Endothelial cell of umbilical vein (primary cell): ENCODE data around the gene PSPC1. TPM values are rescaled to one million over a fixed set of nuclear protein-coding genes. Genes with fewer than 3 reads are reported as not detected.

Experiments
- BruUV-seq: library from RNA; stranded (reverse); fragments of 400-500 nt; replicated peaks from 2 replicates; lab custom pipeline; 2021; lab: Mats Ljungman, UMichigan
- CTCF ChIA-PET: fragments of 300-600, 350-600 bp; sonication (Branson Sonifier 250); formaldehyde crosslinking; loops from one replicate; lab custom pipeline; 2021; ENCODE audit warnings: antibody characterized with exemption, inconsistent platforms; lab: Charles Lee
- POLR2A ChIA-PET: fragments of 300-600, 350-600 bp; sonication (Branson Sonifier 250); formaldehyde crosslinking; loops from one replicate; lab custom pipeline; 2021; ENCODE audit warnings: antibody characterized with exemption, inconsistent platforms; lab: Charles Lee
- DNase-seq: peaks from one replicate; pipeline ENCODE4 v3.0.0-alpha.2; 2011; ENCODE audit warnings: low read depth, low spot score
- FAIRE-seq: peaks from 2 replicates; lab custom pipeline; 2011; peaks lifted over from hg19 to GRCh38; lab: Jason Lieb, UNC
- H2AFZ ChIP-seq: 2 replicates; pipeline ENCODE4 v1.6.0; 2012; ENCODE audit warnings: low read depth, low read length, control low read depth, inconsistent platforms
- H3K27ac ChIP-seq: 2 replicates; pipeline ENCODE4 v1.5.1; 2011; ENCODE audit warnings: low read depth, mild to moderate bottlenecking, control low read depth, low read length, moderate library complexity; ENCODE audit not compliant: insufficient read depth
- H3K27me3 ChIP-seq, 2 experiments: 2 replicates each; pipeline versions ENCODE4 v1.6.0 to v1.6.1; 2011; ENCODE audit warnings: low read length in 2 of 2, mixed read lengths in 1 of 2; ENCODE audit not compliant: control insufficient read depth in 2 of 2, insufficient read depth in 2 of 2
- H3K36me3 ChIP-seq, 2 experiments: 2 replicates in 1 of 2; 3 replicates in 1 of 2; pipeline ENCODE4 v1.5.1; 2011; ENCODE audit warnings: low read length in 2 of 2, mild to moderate bottlenecking in 1 of 2, moderate library complexity in 1 of 2; ENCODE audit not compliant: control insufficient read depth in 2 of 2, insufficient read depth in 2 of 2; ENCODE audit errors: extremely low read depth in 1 of 2
- H3K4me1 ChIP-seq: 3 replicates; pipeline ENCODE4 v1.5.1; 2011; ENCODE audit warnings: mild to moderate bottlenecking, low read length; ENCODE audit not compliant: control insufficient read depth, insufficient read depth; ENCODE audit errors: extremely low read depth
- H3K4me2 ChIP-seq: 2 replicates; pipeline ENCODE4 v1.6.1; 2011; ENCODE audit warnings: low read length, control low read depth, mixed read lengths; ENCODE audit not compliant: insufficient read depth
- H3K4me3 ChIP-seq, 3 experiments: fragments of 200-600 bp in 1 of 3; sonication (generic), shearing (Covaris generic) in 1 of 3; replicated peaks in 1 of 3; 2 replicates each; pipeline ENCODE4 v1.5.1; 2011 to 2016; ENCODE audit warnings: control low read depth in 3 of 3, low read length in 3 of 3, mild to moderate bottlenecking in 2 of 3, inconsistent platforms in 1 of 3, low read depth in 1 of 3, moderate library complexity in 1 of 3; ENCODE audit not compliant: insufficient read depth in 1 of 3
- H3K79me2 ChIP-seq: 2 replicates; pipeline ENCODE4 v1.6.0; 2012; ENCODE audit warnings: low read length, inconsistent platforms; ENCODE audit not compliant: control insufficient read depth, insufficient read depth
- H3K9ac ChIP-seq: replicated peaks from 2 replicates; pipeline ENCODE3; 2011; ENCODE audit warnings: low read length, control low read depth; ENCODE audit not compliant: insufficient read depth; ENCODE audit errors: extremely low read depth
- H3K9me1 ChIP-seq: replicated peaks from 3 replicates; pipeline ENCODE4 v1.6.0; 2011; ENCODE audit warnings: mild to moderate bottlenecking, low read length; ENCODE audit not compliant: control insufficient read depth, insufficient read depth; ENCODE audit errors: extremely low read depth
- H3K9me3 ChIP-seq: replicated peaks from 2 replicates; pipeline ENCODE4 v1.5.1; 2012; ENCODE audit warnings: low read length, inconsistent platforms; ENCODE audit not compliant: control insufficient read depth, insufficient read depth
- H4K20me1 ChIP-seq: replicated peaks from 2 replicates; pipeline ENCODE3; 2011; ENCODE audit warnings: mild to moderate bottlenecking, low read length; ENCODE audit not compliant: control insufficient read depth, insufficient read depth; ENCODE audit errors: extremely low read depth
- CTCF ChIP-seq, 2 donors: IDR thresholded peaks; 1 replicate in 1 of 2; 2 replicates in 1 of 2; pipeline ENCODE4 v1.5.1; 2011; ENCODE audit warnings: low read length in 2 of 2, mild to moderate bottlenecking in 2 of 2, moderate library complexity in 2 of 2, control low read depth in 1 of 2, inconsistent platforms in 1 of 2, low read depth in 1 of 2; ENCODE audit not compliant: insufficient read depth in 1 of 2; ENCODE audit errors: extremely low read depth in 1 of 2
- EZH2 ChIP-seq: IDR thresholded peaks from 2 replicates; pipeline ENCODE4 v1.6.1; 2012; ENCODE audit warnings: borderline replicate concordance, low read depth, mild to moderate bottlenecking, moderate library complexity, low read length, inconsistent platforms; ENCODE audit not compliant: severe bottlenecking
- FOS ChIP-seq: IDR thresholded peaks from 2 replicates; pipeline ENCODE4 v1.6.1; 2011; ENCODE audit warnings: mild to moderate bottlenecking, low read length, moderate library complexity, borderline replicate concordance; ENCODE audit not compliant: insufficient read depth
- GATA2 ChIP-seq: IDR thresholded peaks from 2 replicates; pipeline ENCODE4 v1.7.0; 2011; ENCODE audit warnings: low read depth, mild to moderate bottlenecking, moderate library complexity, mixed read lengths, low read length; ENCODE audit not compliant: insufficient read length, insufficient read depth
- JUN ChIP-seq: IDR thresholded peaks from 2 replicates; pipeline ENCODE4 v1.6.1; 2011; ENCODE audit warnings: borderline replicate concordance, low read depth; ENCODE audit not compliant: insufficient read length, insufficient read depth
- MAX ChIP-seq: IDR thresholded peaks from 2 replicates; pipeline ENCODE4 v1.6.1; 2011; ENCODE audit not compliant: insufficient read depth, insufficient read length
- MYC ChIP-seq: IDR thresholded peaks from one replicate; pipeline ENCODE4 v1.6.1; 2011; ENCODE audit warnings: mild to moderate bottlenecking, low read depth, low read length
- POLR2A ChIP-seq: IDR thresholded peaks from 2 replicates; pipeline ENCODE4 v1.6.1; 2012; ENCODE audit warnings: low read depth, mild to moderate bottlenecking, control low read depth, low read length
- POLR2AphosphoS5 ChIP-seq: IDR thresholded peaks from 2 replicates; pipeline ENCODE4 v1.6.1; 2012; ENCODE audit warnings: low read depth, mild to moderate bottlenecking, control low read depth, low read length, moderate library complexity; ENCODE audit not compliant: insufficient read depth
- dilution Hi-C: fragments of 300-500 bp; cut with MboI; formaldehyde crosslinking; loops from one replicate; pipeline ENCODE4 v1.15.0; 2019; ENCODE audit warnings: low sequenced_read_pairs; ENCODE audit not compliant: extremely low pct_ligation_motif_present
- intact Hi-C: fragments of 100-400 bp; cut with micrococcal nuclease; formaldehyde crosslinking; loops from one replicate; pipeline ENCODE4 v1.10.0; 2022
- polyA plus RNA-seq, 4 experiments: library from polyadenylated mRNA; depleted of rRNA in 3 of 4; stranded (reverse) in 3 of 4; unstranded in 1 of 4; fragments of >200 nt; gene quantifications; 2 replicates each; pipeline versions ENCODE4 v1.2.1 to v1.2.3, GENCODE V29; 2011 to 2012; ENCODE audit warnings: missing spikeins in 1 of 4
- total RNA-seq: library from RNA; stranded (reverse); gene quantifications from 2 replicates; pipeline ENCODE4 v1.2.3, GENCODE V29; 2021

PSPC1 gene
- total and polyA plus RNA-seq, 2 donors (not counting 3 experiments of a cell fraction or from before 2014, with no cell fraction given) = 22.8 to 55.7 TPM

- CTCF ChIA-PET = no interaction called here
- H4K20me1 ChIP-seq = peaks cover 2% of the 10 kb centered on the region
Measured at GRCh38 chr13:19772306-19772705, 10.4 kb downstream of the PSPC1 start.

More at GRCh38 chr13:19772306-19772705, 10.4 kb downstream of the PSPC1 start:
- intact Hi-C loops (no loop called here), dilution Hi-C loops (no loop called here)
- POLR2A ChIA-PET = interaction anchor here (0.6 kb wide), 1 partner anchor 347 kb away, joined by 4 read pairs; no protein-coding TSS in a partner anchor
- Histone ChIP-seq H3K79me2 (peaks cover 99% of the 10 kb centered on the region), H3K9me1 (no peaks in the 10 kb centered on the region), H3K9ac (no peak overlapping the region), H3K4me1 (no peaks in the 10 kb centered on the region), H3K9me3 (no peaks in the 10 kb centered on the region), H3K4me3 (no peak overlapping the region), H3K27me3 (no peaks in the 10 kb centered on the region), H3K36me3 (peaks cover 4 to 10% of the 10 kb centered on the region in 2 experiments), H3K27ac (no peak overlapping the region), H2AFZ (no peak overlapping the region), H3K4me2 (no peak overlapping the region)
- TF ChIP-seq CTCF (IDR thresholded peaks at IDR 0.05; ENCODE audit: extremely low read depth in 1 of 2, insufficient read depth in 1 of 2, low read depth in 1 of 2, low read length in 2 of 2) = no peak
- TF ChIP-seq JUN = no peak
- no peak for TF ChIP-seq MAX
- TF ChIP-seq MYC = no peak
- no peak for TF ChIP-seq POLR2AphosphoS5
- TF ChIP-seq POLR2A = no peak
- TF ChIP-seq EZH2 = no peak
- no peak for TF ChIP-seq FOS
- TF ChIP-seq GATA2 = no peak
- FAIRE-seq (no peak), DNase-seq (no peak)
- no TSS peak for BruUV-seq
